Measurements from ENCODE around the gene GORASP1. TPM values are rescaled to one million over a fixed set of nuclear protein-coding genes. Genes with fewer than 3 reads are reported as not detected.

GORASP1 gene
- polyA plus RNA-seq, 1 donor (not counting 4 experiments of a cell fraction or from before 2014, with no cell fraction given) = 43.7 TPM

GRCh38 chr3:39133093-39133490 is 25.7 kb upstream of the GORASP1 start:
- Histone ChIP-seq H2AFZ (ENCODE audit: control insufficient read depth, low read length) (no peak overlapping the region), H3K27me3 (ENCODE audit: control insufficient read depth, extremely low read depth, insufficient read depth, low read length) (no peaks in the 10 kb centered on the region), H3K79me2 (ENCODE audit: control insufficient read depth, insufficient read depth, low read length) (no peaks in the 10 kb centered on the region), H4K20me1 (ENCODE audit: control insufficient read depth, extremely low read depth, insufficient read depth, low read length) (no peaks in the 10 kb centered on the region), H3K4me1 (ENCODE audit: control insufficient read depth, extremely low read depth, insufficient read depth, low read length) (peaks cover 11% of the 10 kb centered on the region), H3K9me3 (ENCODE audit: control insufficient read depth, low read depth, low read length) (no peaks in the 10 kb centered on the region), H3K4me2 (ENCODE audit: control insufficient read depth, extremely low read depth, insufficient read depth, low read depth, low read length) (no peak overlapping the region), H3K4me3 (ENCODE audit: control insufficient read depth in 2 of 3, extremely low read depth in 1 of 3, insufficient read depth in 2 of 3, low read depth in 1 of 3, low read length in 3 of 3) (no peak overlapping the region), H3K36me3 (ENCODE audit: control insufficient read depth in 2 of 2, extremely low read depth in 1 of 2, insufficient read depth in 2 of 2, low read length in 2 of 2) (no peaks in the 10 kb centered on the region), H3K9me1 (ENCODE audit: control insufficient read depth, extremely low read depth, insufficient read depth, low read length) (no peaks in the 10 kb centered on the region), H3K9ac (ENCODE audit: control insufficient read depth, extremely low read depth, insufficient read depth, low read length) (no peak overlapping the region), H3K27ac (ENCODE audit: control insufficient read depth, insufficient read depth, low read length) (no peak overlapping the region)
- dilution Hi-C loops (cut with MboI; ENCODE audit: extremely low pct_ligation_motif_present, low sequenced_read_pairs) = no loop called here
- peak; percentile 5 for FAIRE-seq
- no peak for TF ChIP-seq CTCF (optimal IDR thresholded peaks at IDR 0.05 in 1 of 3, IDR thresholded peaks at IDR 0.05 in 1 of 3, conservative IDR thresholded peaks at IDR 0.05 in 1 of 3; ENCODE audit: extremely low read depth in 1 of 3, insufficient read depth in 2 of 3, low read length in 3 of 3)
- TF ChIP-seq EZH2 (IDR thresholded peaks at IDR 0.05; ENCODE audit: low read length) = no peak
- no peak for DNase-seq (ENCODE audit: low read depth, low spot score)

GRCh38 chr3:39132096-39133092 is 25.0 kb upstream of the GORASP1 start:
- Histone ChIP-seq H3K27ac (ENCODE audit: control insufficient read depth, insufficient read depth, low read length) (no peak overlapping the region), H3K9me3 (ENCODE audit: control insufficient read depth, low read depth, low read length) (no peaks in the 10 kb centered on the region), H4K20me1 (ENCODE audit: control insufficient read depth, extremely low read depth, insufficient read depth, low read length) (no peaks in the 10 kb centered on the region), H2AFZ (ENCODE audit: control insufficient read depth, low read length) (no peak overlapping the region), H3K36me3 (ENCODE audit: control insufficient read depth in 2 of 2, extremely low read depth in 1 of 2, insufficient read depth in 2 of 2, low read length in 2 of 2) (no peaks in the 10 kb centered on the region), H3K4me2 (ENCODE audit: control insufficient read depth, extremely low read depth, insufficient read depth, low read depth, low read length) (no peak overlapping the region), H3K79me2 (ENCODE audit: control insufficient read depth, insufficient read depth, low read length) (no peaks in the 10 kb centered on the region), H3K4me1 (ENCODE audit: control insufficient read depth, extremely low read depth, insufficient read depth, low read length) (peaks cover 11% of the 10 kb centered on the region), H3K27me3 (ENCODE audit: control insufficient read depth, extremely low read depth, insufficient read depth, low read length) (no peaks in the 10 kb centered on the region), H3K9me1 (ENCODE audit: control insufficient read depth, extremely low read depth, insufficient read depth, low read length) (no peaks in the 10 kb centered on the region), H3K4me3 (ENCODE audit: control insufficient read depth in 2 of 3, extremely low read depth in 1 of 3, insufficient read depth in 2 of 3, low read depth in 1 of 3, low read length in 3 of 3) (no peak overlapping the region), H3K9ac (ENCODE audit: control insufficient read depth, extremely low read depth, insufficient read depth, low read length) (no peak overlapping the region)
- dilution Hi-C loops (cut with MboI; ENCODE audit: extremely low pct_ligation_motif_present, low sequenced_read_pairs) = no loop called here
- TF ChIP-seq EZH2 (IDR thresholded peaks at IDR 0.05; ENCODE audit: low read length) (no peak), CTCF (optimal IDR thresholded peaks at IDR 0.05 in 1 of 3, IDR thresholded peaks at IDR 0.05 in 1 of 3, conservative IDR thresholded peaks at IDR 0.05 in 1 of 3; ENCODE audit: extremely low read depth in 1 of 3, insufficient read depth in 2 of 3, low read length in 3 of 3) (no peak)
- no peak for DNase-seq (ENCODE audit: low read depth, low spot score)
- peak; percentile 80 for FAIRE-seq

Data from keratinocyte (primary cell).